Measurements from ENCODE around the gene NXPH1. TPM values are rescaled to one million over a fixed set of nuclear protein-coding genes. Genes with fewer than 3 reads are reported as not detected.

The NXPH1 gene
- total RNA-seq (not detected), polyA plus RNA-seq (not detected)

- peak within 1 kb of the TSS in 6 of 8 donors; percentile 3 to 76 (median 64) for H3K4me3 Mint-ChIP-seq
- H3K27ac Mint-ChIP-seq = no peak within 1 kb of the TSS
- H3K36me3 ChIP-seq (ENCODE audit: insufficient read depth, low read length) = no peaks in the 10 kb centered on the region
- POLR2A ChIA-PET (ENCODE audit: partially characterized antibody) = no interaction called here
- H3K4me3 ChIP-seq (ENCODE audit: low read length in 2 of 2) = no peak within 1 kb of the TSS
- no peak within 1 kb of the TSS for H3K27ac ChIP-seq (ENCODE audit: low read depth, low read length)
- peaks cover 59 to 60% of the 10 kb centered on the region in 2 donors for H3K27me3 Mint-ChIP-seq
- CTCF ChIA-PET (ENCODE audit: partially characterized antibody) = no interaction called here
- no peak for DNase-seq
- intact Hi-C loops (cut with micrococcal nuclease) = no loop called here
- H3K27me3 ChIP-seq (ENCODE audit: insufficient read depth, low read length) = peaks cover 52% of the 10 kb centered on the region
- H3K4me1 ChIP-seq (ENCODE audit: insufficient read depth, low read length) = peaks cover 9% of the 10 kb centered on the region
- H3K4me1 Mint-ChIP-seq = peaks cover 16 to 40% (median 25%) of the 10 kb centered on the region in 4 donors
- peaks cover 2 to 4% of the 10 kb centered on the region in 2 donors for H3K36me3 Mint-ChIP-seq
- peaks cover 0 to 9% (median 2%) of the 10 kb centered on the region in 8 donors for H3K9me3 Mint-ChIP-seq
- H3K9me3 ChIP-seq (ENCODE audit: control insufficient read depth in 1 of 2, low read length in 2 of 2) = no peaks in the 10 kb centered on the region
Measured at GRCh38 chr7:8433477-8434289, at the start of gene NXPH1. TSS of gene NXPH1 (plus strand) at chr7:8433609.

GRCh38 chr7:8384901-8385300 lies 48.5 kb upstream of the NXPH1 start:
- Histone ChIP-seq H3K9me3 (ENCODE audit: control insufficient read depth in 1 of 2, low read length in 2 of 2) (no peaks in the 10 kb centered on the region), H3K27me3 (ENCODE audit: insufficient read depth, low read length) (no peaks in the 10 kb centered on the region), H3K4me1 (ENCODE audit: insufficient read depth, low read length) (peaks cover 7% of the 10 kb centered on the region), H3K36me3 (ENCODE audit: insufficient read depth, low read length) (no peaks in the 10 kb centered on the region), H3K4me3 (ENCODE audit: low read length in 2 of 2) (no peak overlapping the region), H3K27ac (ENCODE audit: low read depth, low read length) (no peak overlapping the region)
- POLR2A ChIA-PET (ENCODE audit: partially characterized antibody) = no interaction called here
- no peak for DNase-seq
- no peak overlapping the region for H3K27ac Mint-ChIP-seq
- no peak overlapping the region for H3K4me3 Mint-ChIP-seq
- H3K4me1 Mint-ChIP-seq = peaks cover 2 to 6% (median 4%) of the 10 kb centered on the region in 4 donors
- CTCF ChIA-PET (ENCODE audit: partially characterized antibody) = interaction anchor here (1.0 kb wide), 1 partner anchor 34 kb away, joined by 4 read pairs; no protein-coding TSS in a partner anchor
- no peaks in the 10 kb centered on the region for H3K9me3 Mint-ChIP-seq
- H3K36me3 Mint-ChIP-seq = no peaks in the 10 kb centered on the region
- H3K27me3 Mint-ChIP-seq = peaks cover 3 to 12% of the 10 kb centered on the region in 2 donors
- intact Hi-C loops (cut with micrococcal nuclease) = no loop called here

DNA sequence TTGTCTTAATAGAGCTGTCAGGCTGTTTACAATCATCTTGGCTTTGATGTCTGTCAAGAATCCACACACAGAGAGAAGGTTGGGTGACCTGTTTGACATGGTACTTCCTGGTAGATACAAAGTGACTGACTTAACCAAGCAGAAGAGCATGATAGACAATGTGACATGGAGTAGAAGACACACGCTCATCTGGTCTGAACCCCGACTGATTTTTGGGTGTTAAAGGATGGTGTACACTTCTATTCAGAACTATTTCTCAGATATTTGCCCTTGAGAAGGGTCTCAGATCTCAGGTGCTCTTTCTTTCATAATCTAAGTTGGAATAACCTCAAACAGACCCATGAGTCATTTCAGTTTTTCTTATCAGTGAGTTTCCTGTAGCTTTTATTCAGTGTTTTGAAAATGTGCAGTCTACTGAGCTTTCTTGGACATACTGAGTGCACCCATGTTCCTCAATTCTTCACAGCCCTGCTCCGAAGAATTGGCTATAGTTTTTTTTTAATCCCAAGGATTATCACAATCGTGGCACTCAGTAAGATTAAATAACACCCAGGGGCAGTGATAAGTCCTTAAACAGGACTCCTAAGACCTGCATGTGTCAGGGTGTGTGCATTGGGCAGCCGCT lies 46.4 kb upstream of the NXPH1 start:
- Histone ChIP-seq H3K4me3 (ENCODE audit: low read length in 2 of 2) (no peak overlapping the region), H3K4me1 (ENCODE audit: insufficient read depth, low read length) (peaks cover 7% of the 10 kb centered on the region), H3K9me3 (ENCODE audit: control insufficient read depth in 1 of 2, low read length in 2 of 2) (no peaks in the 10 kb centered on the region), H3K36me3 (ENCODE audit: insufficient read depth, low read length) (no peaks in the 10 kb centered on the region), H3K27me3 (ENCODE audit: insufficient read depth, low read length) (no peaks in the 10 kb centered on the region), H3K27ac (ENCODE audit: low read depth, low read length) (no peak overlapping the region)
- Mint-ChIP-seq H3K27ac (no peak overlapping the region), H3K9me3 (no peaks in the 10 kb centered on the region), H3K4me3 (peak overlapping the region in 1 of 8 donors; percentile 37), H3K4me1 (peaks cover 2 to 6% (median 4%) of the 10 kb centered on the region in 4 donors), H3K27me3 (peaks cover 5 to 12% of the 10 kb centered on the region in 2 donors), H3K36me3 (no peaks in the 10 kb centered on the region)
- POLR2A ChIA-PET (ENCODE audit: partially characterized antibody) = no interaction called here
- intact Hi-C loops (cut with micrococcal nuclease) = no loop called here
- CTCF ChIA-PET (ENCODE audit: partially characterized antibody) = no interaction called here
- no peak for DNase-seq

- Histone ChIP-seq H3K4me3 (ENCODE audit: low read length in 2 of 2) (no peak overlapping the region), H3K9me3 (ENCODE audit: control insufficient read depth in 1 of 2, low read length in 2 of 2) (no peaks in the 10 kb centered on the region), H3K27ac (ENCODE audit: low read depth, low read length) (no peak overlapping the region), H3K27me3 (ENCODE audit: insufficient read depth, low read length) (no peaks in the 10 kb centered on the region), H3K4me1 (ENCODE audit: insufficient read depth, low read length) (peaks cover 7% of the 10 kb centered on the region), H3K36me3 (ENCODE audit: insufficient read depth, low read length) (no peaks in the 10 kb centered on the region)
- POLR2A ChIA-PET (ENCODE audit: partially characterized antibody) = no interaction called here
- Mint-ChIP-seq H3K36me3 (no peaks in the 10 kb centered on the region), H3K4me3 (no peak overlapping the region), H3K4me1 (peaks cover 2 to 6% (median 4%) of the 10 kb centered on the region in 4 donors), H3K27ac (no peak overlapping the region), H3K9me3 (no peaks in the 10 kb centered on the region), H3K27me3 (peaks cover 6 to 17% of the 10 kb centered on the region in 2 donors)
- CTCF ChIA-PET (ENCODE audit: partially characterized antibody) = no interaction called here
- DNase-seq = no peak
- intact Hi-C loops (cut with micrococcal nuclease) = no loop called here
Measured at GRCh38 chr7:8387551-8388256, 45.7 kb upstream of the NXPH1 start.

- intact Hi-C loops (cut with micrococcal nuclease) = no loop called here
- no peak overlapping the region for H3K4me3 Mint-ChIP-seq
- no peaks in the 10 kb centered on the region for H3K36me3 Mint-ChIP-seq
- Histone ChIP-seq H3K27me3 (ENCODE audit: insufficient read depth, low read length) (no peaks in the 10 kb centered on the region), H3K4me1 (ENCODE audit: insufficient read depth, low read length) (peaks cover 7% of the 10 kb centered on the region), H3K27ac (ENCODE audit: low read depth, low read length) (no peak overlapping the region), H3K9me3 (ENCODE audit: control insufficient read depth in 1 of 2, low read length in 2 of 2) (no peaks in the 10 kb centered on the region), H3K36me3 (ENCODE audit: insufficient read depth, low read length) (no peaks in the 10 kb centered on the region), H3K4me3 (ENCODE audit: low read length in 2 of 2) (no peak overlapping the region)
- ChIA-PET POLR2A (ENCODE audit: partially characterized antibody) (no interaction called here), CTCF (ENCODE audit: partially characterized antibody) (no interaction called here)
- H3K4me1 Mint-ChIP-seq = peaks cover 2 to 6% (median 4%) of the 10 kb centered on the region in 4 donors
- no peak overlapping the region for H3K27ac Mint-ChIP-seq
- peaks cover 7 to 18% of the 10 kb centered on the region in 2 donors for H3K27me3 Mint-ChIP-seq
- no peaks in the 10 kb centered on the region for H3K9me3 Mint-ChIP-seq
- DNase-seq = no peak
Measured at GRCh38 chr7:8388257-8388625, 45.2 kb upstream of the NXPH1 start.

DNA sequence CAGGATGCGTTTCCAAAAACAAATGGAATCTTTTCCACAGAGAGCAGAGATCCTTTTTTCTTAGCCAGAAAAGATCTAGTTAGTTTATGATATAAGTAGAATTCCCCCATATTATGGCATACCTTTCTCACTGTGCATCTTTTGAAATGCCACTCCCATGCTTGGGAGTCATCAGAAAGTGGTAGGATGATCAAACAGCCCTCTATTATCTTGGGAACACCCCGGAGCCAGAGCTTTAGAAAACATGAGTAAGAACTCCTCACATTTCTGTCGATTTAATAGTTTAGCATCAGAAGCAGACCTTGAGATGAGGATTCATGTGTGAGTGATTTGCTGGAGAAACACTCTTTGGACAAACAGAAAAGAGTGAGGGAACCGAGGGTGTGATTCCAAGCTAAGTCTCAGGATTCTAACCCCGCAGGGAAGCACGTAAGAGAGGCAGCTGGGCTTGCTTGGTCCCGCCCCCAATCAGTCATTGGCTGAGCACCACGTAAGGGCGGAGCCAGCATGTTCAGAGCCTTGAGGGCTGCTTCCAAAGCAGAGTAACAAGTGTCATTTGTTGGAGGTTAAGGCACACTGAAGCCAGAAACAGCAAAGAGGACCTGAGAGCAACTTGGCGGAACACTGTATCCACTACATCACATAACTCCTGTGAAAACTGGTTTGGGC lies 43.7 kb upstream of the NXPH1 start:
- Histone ChIP-seq H3K27ac (ENCODE audit: low read depth, low read length) (no peak overlapping the region), H3K27me3 (ENCODE audit: insufficient read depth, low read length) (no peaks in the 10 kb centered on the region), H3K9me3 (ENCODE audit: control insufficient read depth in 1 of 2, low read length in 2 of 2) (no peaks in the 10 kb centered on the region), H3K4me1 (ENCODE audit: insufficient read depth, low read length) (peaks cover 7% of the 10 kb centered on the region), H3K36me3 (ENCODE audit: insufficient read depth, low read length) (no peaks in the 10 kb centered on the region), H3K4me3 (ENCODE audit: low read length in 2 of 2) (no peak overlapping the region)
- Mint-ChIP-seq H3K4me3 (no peak overlapping the region), H3K4me1 (peaks cover 2 to 6% (median 4%) of the 10 kb centered on the region in 4 donors), H3K36me3 (no peaks in the 10 kb centered on the region), H3K9me3 (no peaks in the 10 kb centered on the region), H3K27ac (no peak overlapping the region), H3K27me3 (peaks cover 10 to 25% of the 10 kb centered on the region in 2 donors)
- ChIA-PET CTCF (ENCODE audit: partially characterized antibody) (no interaction called here), POLR2A (ENCODE audit: partially characterized antibody) (no interaction called here)
- intact Hi-C loops (cut with micrococcal nuclease) = no loop called here
- DNase-seq = no peak

GRCh38 chr7:8390262-8390626 lies 43.2 kb upstream of the NXPH1 start:
- no peaks in the 10 kb centered on the region for H3K36me3 Mint-ChIP-seq
- H3K36me3 ChIP-seq (ENCODE audit: insufficient read depth, low read length) = no peaks in the 10 kb centered on the region
- POLR2A ChIA-PET (ENCODE audit: partially characterized antibody) = no interaction called here
- no peak overlapping the region for H3K27ac ChIP-seq (ENCODE audit: low read depth, low read length)
- intact Hi-C loops (cut with micrococcal nuclease) = no loop called here
- H3K4me3 Mint-ChIP-seq = no peak overlapping the region
- peaks cover 2 to 6% (median 4%) of the 10 kb centered on the region in 4 donors for H3K4me1 Mint-ChIP-seq
- no peak overlapping the region for H3K4me3 ChIP-seq (ENCODE audit: low read length in 2 of 2)
- no peak overlapping the region for H3K27ac Mint-ChIP-seq
- H3K27me3 ChIP-seq (ENCODE audit: insufficient read depth, low read length) = no peaks in the 10 kb centered on the region
- H3K27me3 Mint-ChIP-seq = peaks cover 10 to 25% of the 10 kb centered on the region in 2 donors
- CTCF ChIA-PET (ENCODE audit: partially characterized antibody) = no interaction called here
- no peak for DNase-seq
- no peaks in the 10 kb centered on the region for H3K9me3 ChIP-seq (ENCODE audit: control insufficient read depth in 1 of 2, low read length in 2 of 2)
- H3K4me1 ChIP-seq (ENCODE audit: insufficient read depth, low read length) = peaks cover 7% of the 10 kb centered on the region
- H3K9me3 Mint-ChIP-seq = no peaks in the 10 kb centered on the region

Data from CD4-positive, alpha-beta memory T cell (primary cell).